Measurements from ENCODE around the gene WDR59.

DNA sequence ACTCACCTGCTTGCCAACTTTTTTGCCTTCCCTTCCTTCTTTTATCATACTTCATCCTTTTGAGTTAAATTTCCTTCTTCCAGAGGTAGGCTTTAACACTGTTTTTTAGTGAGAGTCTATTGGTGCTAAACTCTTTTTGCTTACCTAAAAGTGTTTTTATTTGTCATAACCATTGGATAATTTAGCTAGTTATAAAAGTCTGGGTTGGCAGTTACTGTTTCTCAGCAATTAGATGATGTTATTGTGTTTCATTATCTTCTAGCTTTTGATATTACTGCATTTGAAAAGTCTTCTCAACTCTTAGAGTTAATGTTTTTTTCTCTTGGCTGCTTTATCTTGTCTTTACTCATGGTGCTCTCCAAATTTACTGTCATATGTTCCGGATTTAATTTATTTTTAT is 36.5 kb upstream of the WDR59 start:
- TF ChIP-seq GATA3 (IDR thresholded peaks at IDR 0.05; ENCODE audit: low read depth, low read length): no peak
- TF ChIP-seq GATA2 (IDR thresholded peaks at IDR 0.05; ENCODE audit: low read depth, low read length): no peak
